H1 (cell line): ENCODE results near the gene SLC7A5. TPM values are rescaled to one million over a fixed set of nuclear protein-coding genes. Genes with fewer than 3 reads are reported as not detected.
A peak's percentile ranks its signal among the peaks of the same experiment; 100 is the strongest.

ENCODE experiments used
- CTCF ChIA-PET: fragments of 300-600 bp; sonication (Branson Sonifier 250); formaldehyde crosslinking; loops from one replicate; lab custom pipeline; 2021; ENCODE audit not compliant: partially characterized antibody; lab: Charles Lee
- POLR2A ChIA-PET: fragments of 300-600 bp; sonication (Branson Sonifier 250); formaldehyde crosslinking; loops from one replicate; lab custom pipeline; 2021; ENCODE audit warnings: inconsistent platforms; ENCODE audit not compliant: partially characterized antibody; lab: Charles Lee
- DNase-seq, 2 experiments: peaks; one replicate each; pipeline versions ENCODE4 v3.0.0 to v3.0.0-alpha.2; 2010 to 2022; ENCODE audit warnings: low spot score in 2 of 2, low read depth in 1 of 2, mixed read lengths in 1 of 2
- FAIRE-seq: peaks from 2 replicates; lab custom pipeline; 2011; peaks lifted over from hg19 to GRCh38; lab: Jason Lieb, UNC
- H2AFZ ChIP-seq: 2 replicates; pipeline ENCODE4 v1.8.1; 2012; ENCODE audit warnings: low read length, inconsistent platforms
- H2AK5ac ChIP-seq: 2 replicates; pipeline ENCODE4 v1.6.1; 2013; ENCODE audit warnings: low read depth, low read length
- H2BK120ac ChIP-seq: replicated peaks from 2 replicates; pipeline ENCODE3; 2013; ENCODE audit warnings: low read depth, low read length, inconsistent platforms
- H2BK12ac ChIP-seq: 2 replicates; pipeline ENCODE4 v1.6.1; 2013; ENCODE audit warnings: low read depth, low read length
- H2BK15ac ChIP-seq: 2 replicates; pipeline ENCODE4 v1.6.1; 2013; ENCODE audit warnings: low read length
- H2BK20ac ChIP-seq: 2 replicates; pipeline ENCODE4 v1.6.1; 2013; ENCODE audit warnings: low read length
- H2BK5ac ChIP-seq: 2 replicates; pipeline ENCODE4 v1.6.1; 2013; ENCODE audit warnings: low read depth, low read length
- H3K14ac ChIP-seq: 2 replicates; pipeline ENCODE4 v1.6.1; 2013; ENCODE audit warnings: inconsistent platforms; ENCODE audit not compliant: insufficient read length
- H3K18ac ChIP-seq: 2 replicates; pipeline ENCODE4 v1.6.1; 2013; ENCODE audit warnings: low read length; ENCODE audit errors: extremely low read depth
- H3K23ac ChIP-seq: 2 replicates; pipeline ENCODE4 v1.6.1; 2013; ENCODE audit warnings: inconsistent platforms; ENCODE audit not compliant: insufficient read length
- H3K23me2 ChIP-seq: 2 replicates; pipeline ENCODE4 v1.6.1; 2013; ENCODE audit warnings: low read depth, low read length
- H3K27ac ChIP-seq: 2 replicates; pipeline ENCODE4 v1.6.1; 2011; ENCODE audit warnings: low read depth, low read length, inconsistent platforms
- H3K27me3 ChIP-seq, 4 experiments: replicated peaks in 1 of 4; 1 replicate in 1 of 4; 2 replicates in 3 of 4; pipeline versions ENCODE4 v1.6.1 to v1.8.1; 2011 to 2013; ENCODE audit warnings: low read length in 3 of 4, mild to moderate bottlenecking in 3 of 4, inconsistent platforms in 2 of 4, mixed read lengths in 2 of 4, moderate library complexity in 1 of 4; ENCODE audit not compliant: control insufficient read depth in 3 of 4, insufficient read depth in 3 of 4; ENCODE audit errors: extremely low read depth in 1 of 4
- H3K36me3 ChIP-seq, 4 experiments: 2 replicates each; pipeline versions ENCODE4 v1.6.1 to v1.8.1; 2011 to 2013; ENCODE audit warnings: mild to moderate bottlenecking in 4 of 4, low read length in 3 of 4, moderate library complexity in 2 of 4, control low read depth in 1 of 4, inconsistent platforms in 1 of 4; ENCODE audit not compliant: insufficient read depth in 4 of 4, control insufficient read depth in 2 of 4
- H3K4ac ChIP-seq: replicated peaks from 2 replicates; pipeline ENCODE3; 2013; ENCODE audit warnings: low read length, low read depth, mixed read lengths, inconsistent platforms; ENCODE audit not compliant: insufficient read length
- H3K4me1 ChIP-seq, 4 experiments: replicated peaks in 1 of 4; 1 replicate in 1 of 4; 2 replicates in 3 of 4; pipeline versions ENCODE4 v1.6.1 to v1.8.1; 2011 to 2013; ENCODE audit warnings: low read length in 3 of 4, inconsistent platforms in 2 of 4, mixed read lengths in 1 of 4; ENCODE audit not compliant: insufficient read depth in 4 of 4, control insufficient read depth in 3 of 4
- H3K4me2 ChIP-seq, 2 experiments: 2 replicates each; pipeline versions ENCODE4 v1.6.1 to v1.8.1; 2011 to 2013; ENCODE audit warnings: low read depth in 2 of 2, low read length in 2 of 2, control low read depth in 1 of 2, inconsistent platforms in 1 of 2, mild to moderate bottlenecking in 1 of 2; ENCODE audit not compliant: insufficient read depth in 1 of 2
- H3K4me3 ChIP-seq, 4 experiments: fragments of 200-600, 300-600 bp in 1 of 4; sonication (generic), shearing (Covaris generic), sonication (Bioruptor Twin) in 1 of 4; 2 replicates each; pipeline versions ENCODE4 v1.5.1 to v1.8.1; 2011 to 2016; ENCODE audit warnings: low read length in 4 of 4, low read depth in 3 of 4, control low read depth in 2 of 4, inconsistent platforms in 2 of 4, mild to moderate bottlenecking in 2 of 4, mixed read lengths in 1 of 4, moderate library complexity in 1 of 4; ENCODE audit not compliant: insufficient read depth in 2 of 4; ENCODE audit errors: extremely low read depth in 1 of 4
- H3K56ac ChIP-seq: replicated peaks from 2 replicates; pipeline ENCODE3; 2013; ENCODE audit warnings: low read depth, mild to moderate bottlenecking, mixed read lengths, low read length, inconsistent platforms; ENCODE audit not compliant: insufficient read length
- H3K79me1 ChIP-seq: 2 replicates; pipeline ENCODE4 v1.6.1; 2013; ENCODE audit warnings: low read depth, low read length, control low read depth
- H3K79me2 ChIP-seq, 2 experiments: 2 replicates each; pipeline versions ENCODE4 v1.6.1 to v1.8.1; 2012 to 2013; ENCODE audit warnings: low read length in 2 of 2, mild to moderate bottlenecking in 2 of 2, inconsistent platforms in 1 of 2; ENCODE audit not compliant: insufficient read depth in 2 of 2, control insufficient read depth in 1 of 2
- H3K9ac ChIP-seq, 4 experiments: replicated peaks in 1 of 4; 1 replicate in 1 of 4; 2 replicates in 3 of 4; pipeline versions ENCODE4 v1.6.1 to v1.8.1; 2011 to 2013; ENCODE audit warnings: low read depth in 3 of 4, low read length in 3 of 4, control low read depth in 2 of 4, mild to moderate bottlenecking in 2 of 4, moderate library complexity in 2 of 4, inconsistent platforms in 1 of 4; ENCODE audit errors: extremely low read depth in 1 of 4
- H3K9me3 ChIP-seq, 2 experiments: 2 replicates each; pipeline versions ENCODE4 v1.6.1 to v1.8.1; 2012 to 2013; ENCODE audit warnings: mild to moderate bottlenecking in 2 of 2, moderate library complexity in 2 of 2, control low read depth in 1 of 2, inconsistent platforms in 1 of 2, low read depth in 1 of 2, low read length in 1 of 2, mixed read lengths in 1 of 2; ENCODE audit not compliant: insufficient read depth in 2 of 2
- H4K20me1 ChIP-seq, 2 experiments: replicated peaks in 1 of 2; 2 replicates each; pipeline versions ENCODE3 to v1.8.1; 2011 to 2013; ENCODE audit warnings: inconsistent platforms in 2 of 2, low read length in 2 of 2, mild to moderate bottlenecking in 1 of 2; ENCODE audit not compliant: insufficient read depth in 2 of 2, control insufficient read depth in 1 of 2
- H4K5ac ChIP-seq: 2 replicates; pipeline ENCODE4 v1.6.1; 2013; ENCODE audit warnings: low read length, low read depth, mixed read lengths, inconsistent platforms; ENCODE audit not compliant: insufficient read length
- H4K8ac ChIP-seq: 2 replicates; pipeline ENCODE4 v1.8.0; 2013; ENCODE audit warnings: mild to moderate bottlenecking, moderate library complexity, low read length, inconsistent platforms; ENCODE audit not compliant: insufficient read depth; ENCODE audit errors: extremely low read depth
- H4K91ac ChIP-seq: replicated peaks from 2 replicates; pipeline ENCODE3; 2013; ENCODE audit warnings: low read length, mixed read lengths, inconsistent platforms; ENCODE audit not compliant: insufficient read length
- CBX5 ChIP-seq: fragments of 300-800, 300-1000 bp; sonication (generic); IDR thresholded peaks from 2 replicates; pipeline ENCODE4 v1.7.1; 2016; ENCODE audit warnings: antibody characterized with exemption, low read length, low read depth
- E2F6 ChIP-seq: IDR thresholded peaks from 2 replicates; pipeline ENCODE4 v1.6.1; 2012; ENCODE audit warnings: inconsistent platforms
- EGR1 ChIP-seq: IDR thresholded peaks from 2 replicates; pipeline ENCODE4 v1.6.1; 2011; ENCODE audit warnings: low read depth, low read length, borderline replicate concordance
- EP300 ChIP-seq, 2 experiments: IDR thresholded peaks; 1 replicate in 1 of 2; 2 replicates in 1 of 2; pipeline ENCODE4 v1.6.1; 2011 to 2012; ENCODE audit warnings: low read depth in 2 of 2, low read length in 2 of 2, mild to moderate bottlenecking in 2 of 2, borderline replicate concordance in 1 of 2, inconsistent platforms in 1 of 2, moderate library complexity in 1 of 2
- HDAC2 ChIP-seq, 2 experiments: fragments of 300-600 bp in 1 of 2; sonication (generic) in 1 of 2; IDR thresholded peaks; 2 replicates each; pipeline ENCODE4 v1.6.1; 2011 to 2012; ENCODE audit warnings: low read depth in 2 of 2, low read length in 2 of 2, mild to moderate bottlenecking in 2 of 2, moderate library complexity in 2 of 2, borderline replicate concordance in 1 of 2, inconsistent platforms in 1 of 2
- JUND ChIP-seq: IDR thresholded peaks from 2 replicates; pipeline ENCODE4 v1.6.1; 2011; ENCODE audit warnings: mild to moderate bottlenecking, improper control_type of control experiment, low read length
- MAX ChIP-seq: IDR thresholded peaks from 2 replicates; pipeline ENCODE4 v1.6.1; 2012; ENCODE audit warnings: inconsistent platforms
- NANOG ChIP-seq: IDR thresholded peaks from 2 replicates; pipeline ENCODE4 v1.6.1; 2011; ENCODE audit warnings: low read length, low read depth, mild to moderate bottlenecking, inconsistent platforms; ENCODE audit not compliant: insufficient read depth, poor library complexity, severe bottlenecking
- POU5F1 ChIP-seq: IDR thresholded peaks from 2 replicates; pipeline ENCODE4 v1.6.1; 2011; ENCODE audit warnings: low read depth, mild to moderate bottlenecking, low read length, moderate library complexity
- SIX5 ChIP-seq: IDR thresholded peaks from 2 replicates; pipeline ENCODE4 v1.6.1; 2011; ENCODE audit warnings: mild to moderate bottlenecking, low read depth, low read length
- TEAD4 ChIP-seq: IDR thresholded peaks from 2 replicates; pipeline ENCODE4 v1.6.1; 2012; ENCODE audit warnings: low read depth, low read length, inconsistent platforms, mixed read lengths
- YY1 ChIP-seq: IDR thresholded peaks from 2 replicates; pipeline ENCODE4 v1.6.1; 2011; ENCODE audit warnings: low read depth, mild to moderate bottlenecking, low read length
- WGBS, 2 experiments: shearing (Covaris generic) in 1 of 2; methylation state at CpG; one replicate each; pipeline versions ENCODE4 v1.1.6 to v1.1.7; 2013 to 2015; ENCODE audit warnings: low lambda C conversion rate in 2 of 2, mixed read lengths in 2 of 2, inconsistent platforms in 1 of 2, low coverage in 1 of 2, missing lambda C conversion rate in 1 of 2; ENCODE audit not compliant: insufficient replicate concordance in 2 of 2, insufficient coverage in 1 of 2, insufficient read length in 1 of 2; ENCODE audit errors: extremely low coverage in 1 of 2, missing lambda C conversion rate in 1 of 2; 5-methylcytosine and 5-hydroxymethylcytosine counted together
- polyA plus RNA-seq, 7 experiments: library from polyadenylated mRNA; depleted of rRNA in 3 of 7; stranded (reverse) in 5 of 7; unstranded in 2 of 7; fragments of >200 nt in 5 of 7; fragments of 200-250 nt in 2 of 7; gene quantifications; 1 replicate in 5 of 7; 2 replicates in 1 of 7; 4 replicates in 1 of 7; pipeline versions ENCODE4 v1.2.1 to v1.2.3, GENCODE V29; 2011 to 2013; ENCODE audit warnings: missing spikeins in 2 of 7, mixed read lengths in 2 of 7
- total RNA-seq: library from RNA; stranded (reverse); fragmentation: NEBNext Ultra II Directional; extraction: Animal tissue kit (Norgen Biotek cat#: 25700); gene quantifications from 2 replicates; pipeline ENCODE4 v1.2.1, GENCODE V29; 2021

The SLC7A5 gene
- total and polyA plus RNA-seq, 2 of the 8 experiments (the other 6 are each of a cell fraction or from before 2014, with no cell fraction given) = 68.2 to 341 TPM

GRCh38 chr16:87806261-87806640 lies 63.1 kb downstream of the SLC7A5 start:
- CTCF ChIA-PET = interaction anchor here (0.7 to 2.5 kb wide), 12 partner anchors 9 to 154 kb away, joined by 3 to 13 read pairs (median 4); no protein-coding TSS in a partner anchor
- no peak for FAIRE-seq
- H4K91ac ChIP-seq = no peak overlapping the region
- H2BK15ac ChIP-seq = no peak overlapping the region; the same call in 1 of the 2 replicates
- 0 out of 2 replicates have a peak overlapping the region, but pooled peaks have one; percentile 83 for H2BK5ac ChIP-seq
- no peak overlapping the region for H2BK120ac ChIP-seq
- H2BK12ac ChIP-seq = peak overlapping the region; percentile 98
- no peak overlapping the region for H3K56ac ChIP-seq
- no peak for DNase-seq
- peaks cover 0 to 14% (median 0%) of the 10 kb centered on the region in 4 experiments; a peak in 2 of 7 replicates for H3K4me1 ChIP-seq
- H2AK5ac ChIP-seq = peak overlapping the region; percentile 99
- H4K8ac ChIP-seq = peak overlapping the region; percentile 14; the same call in 1 of the 2 replicates
- 84% methylated on average over 16 of the region's 16 CpGs; no CpG with 5 or more reads in 1 of the 2 experiments for WGBS, 2 experiments
- no peak overlapping the region; the same call in 1 of the 2 replicates for H3K18ac ChIP-seq
- H3K9ac ChIP-seq = no peak overlapping the region
- peak overlapping the region; percentile 13 for H3K4ac ChIP-seq
- no peaks in the 10 kb centered on the region for H3K23me2 ChIP-seq
- no peak overlapping the region for H3K23ac ChIP-seq
- H3K9me3 ChIP-seq = no peaks in the 10 kb centered on the region
- POLR2A ChIA-PET = interaction anchor here (0.9 to 6.0 kb wide), 9 partner anchors 11 to 60 kb away, joined by 3 to 30 read pairs (median 10); no protein-coding TSS in a partner anchor
- H2BK20ac ChIP-seq = no peak overlapping the region
- H3K27me3 ChIP-seq = no peaks in the 10 kb centered on the region
- H3K79me2 ChIP-seq = no peaks in the 10 kb centered on the region
- H3K36me3 ChIP-seq = no peaks in the 10 kb centered on the region
- no peaks in the 10 kb centered on the region for H3K79me1 ChIP-seq
- no peak overlapping the region for H3K4me2 ChIP-seq
- 0 out of 2 replicates have a peak overlapping the region, but pooled peaks have one; percentile 14 for H2AFZ ChIP-seq
- no peaks in the 10 kb centered on the region for H4K20me1 ChIP-seq
- no peak overlapping the region for H3K4me3 ChIP-seq
- peak overlapping the region; percentile 2 for H4K5ac ChIP-seq
- H3K27ac ChIP-seq = no peak overlapping the region
- H3K14ac ChIP-seq = no peak overlapping the region
- TF ChIP-seq JUND (no peak), HDAC2 (IDR thresholded peaks at IDR 0.05; ENCODE audit: borderline replicate concordance in 1 of 2, low read depth in 2 of 2, low read length in 2 of 2) (no peak), EGR1 (no peak), EP300 (IDR thresholded peaks at IDR 0.05; ENCODE audit: borderline replicate concordance in 1 of 2, low read depth in 2 of 2, low read length in 2 of 2) (no peak), E2F6 (no peak), TEAD4 (no peak), NANOG (no peak), SIX5 (no peak), CBX5 (no peak), POU5F1 (no peak), YY1 (no peak), MAX (no peak)
